Vagina (tissue), 2 donors: ENCODE results near the gene GRK5.

Source experiments
- POLR2A ChIP-seq, 2 donors: fragments of 450-650 bp; IDR thresholded peaks; one replicate each; pipeline ENCODE4 v1.6.1; 2017; ENCODE audit warnings: antibody characterized with exemption in 2 of 2, mild to moderate bottlenecking in 2 of 2, moderate library complexity in 2 of 2
- POLR2AphosphoS5 ChIP-seq, 2 donors: sonication (generic); formaldehyde crosslinking; IDR thresholded peaks; one replicate each; pipeline ENCODE4 v1.9.0; 2017; ENCODE audit warnings: antibody characterized with exemption in 2 of 2, mild to moderate bottlenecking in 2 of 2, low read depth in 1 of 2; ENCODE audit not compliant: insufficient read depth in 1 of 2
- TF ChIP-seq, protein P1 (sequence below), 3 experiments: fragments of 450-650 bp in 2 of 3; fragments of 200-600 bp in 1 of 3; sonication (generic) in 1 of 3; IDR thresholded peaks; one replicate each; pipeline ENCODE4 v1.5.1; 2017 to 2019; ENCODE audit warnings: antibody characterized with exemption in 3 of 3, mild to moderate bottlenecking in 2 of 3, moderate library complexity in 2 of 3

DNA sequence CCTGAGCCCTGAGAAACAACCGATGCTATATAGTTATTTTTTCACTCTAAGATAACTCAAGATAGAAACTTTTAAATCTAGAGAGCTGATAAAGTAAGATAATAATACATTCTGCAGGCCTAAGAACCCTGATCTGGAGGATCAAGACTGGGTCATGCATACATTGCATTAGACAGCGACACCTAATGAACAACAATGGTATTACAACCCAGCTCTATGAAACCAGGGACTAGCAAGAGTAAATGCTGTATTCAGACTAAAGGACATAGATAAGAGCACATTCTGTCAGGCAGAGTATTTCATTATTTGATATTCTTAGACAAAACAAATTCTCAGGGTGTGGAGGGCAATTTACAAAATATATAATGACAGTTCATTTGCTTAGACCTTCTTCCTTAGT lies 148.6 kb downstream of the GRK5 start:
- TF ChIP-seq, protein P1, sequence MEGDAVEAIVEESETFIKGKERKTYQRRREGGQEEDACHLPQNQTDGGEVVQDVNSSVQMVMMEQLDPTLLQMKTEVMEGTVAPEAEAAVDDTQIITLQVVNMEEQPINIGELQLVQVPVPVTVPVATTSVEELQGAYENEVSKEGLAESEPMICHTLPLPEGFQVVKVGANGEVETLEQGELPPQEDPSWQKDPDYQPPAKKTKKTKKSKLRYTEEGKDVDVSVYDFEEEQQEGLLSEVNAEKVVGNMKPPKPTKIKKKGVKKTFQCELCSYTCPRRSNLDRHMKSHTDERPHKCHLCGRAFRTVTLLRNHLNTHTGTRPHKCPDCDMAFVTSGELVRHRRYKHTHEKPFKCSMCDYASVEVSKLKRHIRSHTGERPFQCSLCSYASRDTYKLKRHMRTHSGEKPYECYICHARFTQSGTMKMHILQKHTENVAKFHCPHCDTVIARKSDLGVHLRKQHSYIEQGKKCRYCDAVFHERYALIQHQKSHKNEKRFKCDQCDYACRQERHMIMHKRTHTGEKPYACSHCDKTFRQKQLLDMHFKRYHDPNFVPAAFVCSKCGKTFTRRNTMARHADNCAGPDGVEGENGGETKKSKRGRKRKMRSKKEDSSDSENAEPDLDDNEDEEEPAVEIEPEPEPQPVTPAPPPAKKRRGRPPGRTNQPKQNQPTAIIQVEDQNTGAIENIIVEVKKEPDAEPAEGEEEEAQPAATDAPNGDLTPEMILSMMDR (IDR thresholded peaks at IDR 0.05) = no peak
- TF ChIP-seq POLR2AphosphoS5 (IDR thresholded peaks at IDR 0.05; ENCODE audit: insufficient read depth in 1 of 2, low read depth in 1 of 2) (no peak), POLR2A (IDR thresholded peaks at IDR 0.05) (no peak)
